HG03457 (cell line): ENCODE measurements around the gene INKA1.
"Not testable (repeated sequence)": the region's sequence is repeated elsewhere in the genome, so short reads cannot be mapped to it uniquely, and the experiment has no call there.

Experiments
- ATAC-seq: cut with Tn5 transposase; IDR thresholded peaks from one replicate; pipeline ENCODE4 v1.9.1; 2021; ENCODE audit warnings: moderate number of reproducible peaks; ENCODE audit not compliant: unreplicated experiment

The INKA1 gene

GRCh38 chr3:49807431-49808114 lies 4.5 kb downstream of the INKA1 start:
- ATAC-seq: no peak

GRCh38 chr3:49812916-49813496 lies 9.9 kb downstream of the INKA1 start:
- no peak for ATAC-seq

- no peak for ATAC-seq
Observed at GRCh38 chr3:49813497-49814174, 10.6 kb downstream of the INKA1 start, which contains the start of gene UBA7. Gene UBA7, minus strand, starts transcription at chr3:49813953. Its CDS starts 166 bp downstream, at chr3:49813787.

GRCh38 chr3:49823131-49823530 lies 20.1 kb downstream of the INKA1 start:
- ATAC-seq: not testable (repeated sequence)

- ATAC-seq: no peak
Observed at GRCh38 chr3:49826016-49826415, 23.0 kb downstream of the INKA1 start.

- ATAC-seq: no peak
Observed at GRCh38 chr3:49831341-49831740, 28.3 kb downstream of the INKA1 start.

GRCh38 chr3:49839193-49839809 lies 36.2 kb downstream of the INKA1 start:
- ATAC-seq: no peak

GRCh38 chr3:49840388-49840787 lies 37.3 kb downstream of the INKA1 start:
- ATAC-seq: no peak

GRCh38 chr3:49841126-49841696 lies 38.1 kb downstream of the INKA1 start:
- no peak for ATAC-seq

- no peak for ATAC-seq
Observed at GRCh38 chr3:49841806-49842205, 38.7 kb downstream of the INKA1 start.

GRCh38 chr3:49842843-49843517 lies 39.9 kb downstream of the INKA1 start:
- no peak for ATAC-seq

- ATAC-seq: no peak
Observed at GRCh38 chr3:49844464-49845183, 41.6 kb downstream of the INKA1 start.

GRCh38 chr3:49845694-49846093 lies 42.6 kb downstream of the INKA1 start:
- no peak for ATAC-seq
